HG03045 (cell line): ENCODE results near the gene GLI1.

Experiments
- ATAC-seq: cut with Tn5 transposase; IDR thresholded peaks from one replicate; pipeline ENCODE4 v1.9.1; 2021; ENCODE audit warnings: mild to moderate bottlenecking, moderate library complexity; ENCODE audit not compliant: unreplicated experiment

GLI1 gene

DNA sequence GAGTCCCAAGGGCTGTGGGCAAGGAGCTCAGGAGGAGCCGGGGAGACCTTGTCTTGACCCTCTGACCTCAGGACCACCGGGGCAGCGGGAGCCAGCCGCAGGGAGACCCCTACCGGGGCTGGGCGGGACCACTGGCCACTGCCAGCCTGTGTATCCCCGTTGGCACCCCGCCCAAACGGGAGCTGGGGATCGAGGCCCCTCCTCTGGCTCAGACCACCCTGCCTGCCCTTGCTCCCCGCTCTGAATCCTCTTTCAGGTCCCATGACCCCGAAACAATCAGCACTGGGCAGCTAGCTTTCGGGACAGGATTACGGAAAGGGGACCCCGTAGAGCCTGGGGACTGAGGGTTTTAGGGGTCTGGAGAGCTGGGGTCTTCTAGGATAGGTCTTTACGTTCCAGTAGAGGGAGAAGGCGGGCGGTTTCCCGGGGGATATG, 1.3 kb downstream of the GLI1 start:
- no peak for ATAC-seq

DNA sequence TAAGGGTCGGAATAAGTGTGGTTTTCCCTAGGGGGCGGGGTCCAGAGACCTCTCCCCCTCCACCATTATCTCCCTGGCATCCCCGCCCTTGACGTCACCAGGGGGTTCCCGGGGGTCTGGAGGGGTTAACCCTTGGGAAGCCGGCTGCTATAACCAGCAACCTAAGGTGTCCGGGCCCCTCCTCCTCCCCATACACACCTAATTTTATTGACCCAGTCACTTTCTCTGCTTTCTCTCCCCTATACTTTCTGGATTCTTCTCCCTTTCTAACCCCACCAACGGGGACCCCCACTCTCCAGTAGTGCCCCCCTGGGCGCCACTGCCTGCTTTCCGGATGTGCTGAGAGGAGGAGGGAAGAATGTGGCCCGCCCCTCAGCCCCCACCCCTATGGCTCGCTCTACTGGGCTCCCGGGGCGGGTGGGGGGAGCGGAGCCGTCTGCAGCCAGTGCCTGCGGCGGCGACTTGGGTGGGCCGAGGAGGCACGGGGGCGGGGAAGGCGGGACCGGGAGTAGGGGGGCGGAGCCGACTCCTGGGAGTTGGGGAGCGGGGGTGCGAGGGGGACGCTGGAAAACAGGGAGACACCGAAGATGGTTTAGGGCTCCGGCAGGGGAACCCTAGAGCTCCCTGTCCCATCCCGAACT, 1.8 kb downstream of the GLI1 start:
- ATAC-seq: no peak

DNA sequence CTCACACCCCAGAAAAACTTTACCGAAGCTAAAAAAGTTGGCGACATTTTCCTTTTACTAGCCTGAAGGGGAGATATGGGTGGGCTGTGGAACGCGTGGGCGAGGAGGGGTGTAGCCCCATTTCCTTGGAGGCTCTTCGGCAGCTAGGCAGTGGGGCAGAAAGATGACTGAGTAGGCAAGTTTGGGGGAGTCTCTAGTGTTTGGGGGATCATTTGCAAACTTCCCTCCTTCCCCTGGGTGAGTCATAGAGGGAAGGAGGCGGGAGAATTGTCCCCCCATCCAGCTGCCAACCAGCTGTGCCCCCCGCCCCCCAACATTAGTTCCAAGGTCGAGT, 2.3 kb downstream of the GLI1 start:
- no peak for ATAC-seq

DNA sequence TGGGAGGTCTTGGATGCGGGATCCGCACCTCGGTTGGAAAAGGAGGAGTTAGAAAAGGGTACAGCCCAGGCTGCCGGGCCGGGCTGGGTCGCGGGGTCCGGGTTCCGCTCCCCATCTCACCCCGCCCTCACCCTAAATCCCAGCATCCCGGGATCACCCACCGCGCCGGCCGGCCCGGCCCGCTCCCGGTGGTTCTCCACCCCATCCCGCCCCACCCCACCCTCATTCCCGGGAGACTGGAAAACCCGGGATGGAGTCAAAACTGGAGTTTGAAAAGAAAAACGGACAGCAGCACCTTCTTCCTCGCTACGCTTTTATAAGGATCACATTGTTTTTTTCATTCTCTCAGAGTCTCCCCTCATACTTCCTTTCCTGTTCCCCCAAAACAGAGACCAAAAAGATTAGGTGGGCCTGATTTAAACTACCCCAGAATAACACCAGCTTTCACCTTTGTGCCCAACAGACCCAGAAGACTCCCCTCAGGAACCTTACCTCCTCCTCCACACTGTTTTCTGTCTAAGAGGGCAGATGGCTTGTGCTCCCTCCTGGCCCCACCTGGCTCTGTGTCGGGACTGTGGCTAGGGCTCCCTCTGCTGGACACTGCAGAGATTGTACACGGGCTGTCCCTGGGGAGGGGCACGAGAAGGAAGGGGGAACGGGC, 2.8 kb downstream of the GLI1 start:
- ATAC-seq: peak; percentile 68

DNA sequence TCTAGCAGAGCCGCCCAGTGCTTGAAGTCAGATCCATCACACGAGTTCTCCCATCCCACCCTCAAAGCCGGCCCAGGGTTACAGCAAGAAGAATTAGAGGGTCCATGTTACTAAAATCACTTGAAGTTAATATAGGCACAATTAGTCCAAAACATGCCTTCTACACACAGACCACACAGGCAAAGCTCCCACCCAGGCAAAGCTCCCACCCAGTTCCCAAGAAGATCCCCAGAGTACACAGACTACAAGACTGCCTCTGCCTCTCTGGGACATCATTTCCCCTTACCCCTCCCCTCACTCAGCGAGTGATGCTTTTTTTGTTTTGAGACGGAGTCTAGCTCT, 3.3 kb downstream of the GLI1 start:
- no peak for ATAC-seq

DNA sequence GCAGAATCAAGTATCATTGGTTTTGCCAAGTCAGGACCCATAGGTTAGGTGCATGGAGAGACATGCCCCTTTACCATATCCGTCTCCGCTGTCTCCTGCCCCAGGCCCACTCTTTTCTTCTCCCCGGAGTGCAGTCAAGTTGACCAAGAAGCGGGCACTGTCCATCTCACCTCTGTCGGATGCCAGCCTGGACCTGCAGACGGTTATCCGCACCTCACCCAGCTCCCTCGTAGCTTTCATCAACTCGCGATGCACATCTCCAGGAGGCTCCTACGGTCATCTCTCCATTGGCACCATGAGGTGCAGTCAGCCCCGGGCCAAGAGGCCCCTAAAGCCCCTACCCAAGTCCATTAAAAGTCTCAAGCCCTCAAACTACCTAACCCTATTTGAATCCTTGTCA, 5.0 kb downstream of the GLI1 start:
- no peak for ATAC-seq

DNA sequence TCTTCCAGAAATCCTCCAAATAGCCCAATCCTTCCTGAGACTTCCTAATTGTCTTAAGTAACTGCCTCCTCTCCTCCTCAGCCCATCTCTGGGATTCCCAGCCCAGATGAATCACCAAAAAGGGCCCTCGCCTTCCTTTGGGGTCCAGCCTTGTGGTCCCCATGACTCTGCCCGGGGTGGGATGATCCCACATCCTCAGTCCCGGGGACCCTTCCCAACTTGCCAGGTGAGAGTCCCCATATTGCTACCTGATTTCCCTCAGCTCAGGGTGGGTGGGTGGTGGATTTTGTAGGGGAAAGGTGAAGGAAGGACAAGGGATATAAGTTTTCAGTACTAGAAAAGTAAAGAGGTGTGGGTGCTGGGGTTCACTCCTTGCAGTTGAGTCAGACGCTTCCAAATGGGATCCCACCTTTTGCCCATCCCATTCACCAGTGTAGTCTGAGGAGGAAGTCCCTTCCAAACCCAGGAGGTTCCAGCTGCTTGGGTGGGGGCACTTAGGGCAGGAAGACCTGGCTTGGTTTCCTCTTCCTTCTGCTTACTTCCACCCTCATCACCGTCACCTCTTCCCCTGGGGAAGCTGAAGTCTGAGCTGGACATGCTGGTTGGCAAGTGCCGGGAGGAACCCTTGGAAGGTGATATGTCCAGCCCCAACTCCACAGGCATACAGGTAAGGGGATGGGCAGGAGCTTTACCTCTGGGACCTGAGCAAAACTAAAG, 5.6 kb downstream of the GLI1 start:
- ATAC-seq: no peak

DNA sequence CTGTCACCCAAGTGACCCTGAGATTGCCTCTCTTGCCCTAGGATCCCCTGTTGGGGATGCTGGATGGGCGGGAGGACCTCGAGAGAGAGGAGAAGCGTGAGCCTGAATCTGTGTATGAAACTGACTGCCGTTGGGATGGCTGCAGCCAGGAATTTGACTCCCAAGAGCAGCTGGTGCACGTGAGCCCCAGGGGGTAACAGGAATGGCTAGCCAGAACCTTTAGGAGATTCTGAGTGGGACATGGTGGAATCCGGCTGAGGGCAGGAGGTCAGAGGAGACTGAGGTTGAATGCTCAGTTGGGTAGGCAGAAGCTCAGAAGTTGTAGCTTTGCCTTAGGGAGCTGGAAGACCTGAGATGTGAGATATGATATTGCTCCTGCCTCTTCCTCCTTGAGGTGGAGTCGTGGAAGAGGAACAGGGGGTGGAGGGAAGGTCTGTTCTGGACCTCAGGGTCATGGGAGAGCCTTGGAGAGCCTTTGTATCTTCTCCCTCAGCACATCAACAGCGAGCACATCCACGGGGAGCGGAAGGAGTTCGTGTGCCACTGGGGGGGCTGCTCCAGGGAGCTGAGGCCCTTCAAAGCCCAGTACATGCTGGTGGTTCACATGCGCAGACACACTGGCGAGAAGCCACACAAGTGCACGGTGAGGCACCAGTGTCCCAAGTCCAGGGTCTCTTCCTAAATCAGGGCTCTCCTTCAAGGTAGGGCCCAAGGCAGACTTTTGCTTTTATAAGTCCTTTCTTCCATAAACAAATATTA, 6.3 kb downstream of the GLI1 start:
- ATAC-seq: no peak

DNA sequence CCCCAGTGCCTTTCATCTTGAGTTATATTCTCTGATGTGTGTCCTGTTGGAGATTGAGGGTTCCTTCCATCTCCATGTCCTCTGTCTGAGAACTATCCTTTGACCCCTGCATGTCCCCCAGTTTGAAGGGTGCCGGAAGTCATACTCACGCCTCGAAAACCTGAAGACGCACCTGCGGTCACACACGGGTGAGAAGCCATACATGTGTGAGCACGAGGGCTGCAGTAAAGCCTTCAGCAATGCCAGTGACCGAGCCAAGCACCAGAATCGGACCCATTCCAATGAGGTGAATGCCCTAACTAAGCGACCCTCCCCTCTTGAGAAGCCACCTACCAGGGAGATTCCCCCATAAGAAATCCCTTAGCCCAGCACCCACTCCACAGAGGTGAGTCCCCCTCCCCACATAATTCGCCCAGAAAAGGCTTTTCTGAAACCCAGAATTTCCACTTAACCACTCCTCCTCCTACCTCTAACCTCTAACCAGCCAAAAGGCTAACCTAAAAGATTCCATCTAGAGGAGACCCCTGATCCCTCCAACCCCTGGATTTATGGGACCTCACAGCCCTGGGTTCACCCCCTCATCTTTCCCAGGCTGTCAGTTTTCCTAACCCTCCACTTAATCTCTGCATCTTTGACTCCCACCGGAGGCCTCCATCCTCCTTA, 7.8 kb downstream of the GLI1 start:
- ATAC-seq: no peak

DNA sequence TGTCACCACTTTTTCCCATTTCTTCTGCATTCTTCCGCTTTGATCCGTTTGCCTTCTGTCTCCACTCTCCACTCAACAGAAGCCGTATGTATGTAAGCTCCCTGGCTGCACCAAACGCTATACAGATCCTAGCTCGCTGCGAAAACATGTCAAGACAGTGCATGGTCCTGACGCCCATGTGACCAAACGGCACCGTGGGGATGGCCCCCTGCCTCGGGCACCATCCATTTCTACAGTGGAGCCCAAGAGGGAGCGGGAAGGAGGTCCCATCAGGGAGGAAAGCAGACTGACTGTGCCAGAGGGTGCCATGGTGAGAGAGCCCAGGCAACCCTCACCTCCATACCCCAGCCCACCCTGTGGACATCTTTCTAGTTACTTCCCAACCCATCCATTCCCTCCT, 8.3 kb downstream of the GLI1 start:
- no peak for ATAC-seq

DNA sequence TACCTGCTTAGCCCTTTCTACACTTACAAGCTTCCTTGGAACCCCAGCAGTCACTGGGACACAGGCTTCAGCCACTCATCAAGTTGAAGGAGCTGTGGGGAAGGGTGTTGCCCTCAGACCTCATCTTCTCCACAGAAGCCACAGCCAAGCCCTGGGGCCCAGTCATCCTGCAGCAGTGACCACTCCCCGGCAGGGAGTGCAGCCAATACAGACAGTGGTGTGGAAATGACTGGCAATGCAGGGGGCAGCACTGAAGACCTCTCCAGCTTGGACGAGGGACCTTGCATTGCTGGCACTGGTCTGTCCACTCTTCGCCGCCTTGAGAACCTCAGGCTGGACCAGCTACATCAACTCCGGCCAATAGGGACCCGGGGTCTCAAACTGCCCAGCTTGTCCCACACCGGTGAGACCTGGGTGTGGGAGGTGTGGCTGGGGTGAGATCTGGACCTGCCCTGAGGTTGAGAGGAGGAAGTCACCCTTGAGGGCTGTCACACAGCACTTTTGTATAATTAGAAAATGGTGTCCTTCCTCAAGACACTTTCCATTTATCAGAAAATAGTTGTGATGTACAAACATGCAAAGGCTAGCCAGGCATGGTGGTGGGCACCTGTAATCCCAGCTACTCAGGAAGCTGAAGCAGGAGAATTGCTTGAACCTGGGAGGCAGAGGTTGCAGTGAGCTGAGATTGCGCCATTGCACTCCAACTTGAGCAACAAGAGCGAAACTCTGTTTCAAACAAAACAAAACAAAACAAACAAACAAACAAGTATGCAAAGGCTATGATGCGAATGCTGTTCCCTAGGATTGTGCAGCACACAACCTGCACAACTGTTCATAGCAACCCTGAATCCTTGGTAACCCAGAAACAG, 9.9 kb downstream of the GLI1 start:
- ATAC-seq: no peak

DNA sequence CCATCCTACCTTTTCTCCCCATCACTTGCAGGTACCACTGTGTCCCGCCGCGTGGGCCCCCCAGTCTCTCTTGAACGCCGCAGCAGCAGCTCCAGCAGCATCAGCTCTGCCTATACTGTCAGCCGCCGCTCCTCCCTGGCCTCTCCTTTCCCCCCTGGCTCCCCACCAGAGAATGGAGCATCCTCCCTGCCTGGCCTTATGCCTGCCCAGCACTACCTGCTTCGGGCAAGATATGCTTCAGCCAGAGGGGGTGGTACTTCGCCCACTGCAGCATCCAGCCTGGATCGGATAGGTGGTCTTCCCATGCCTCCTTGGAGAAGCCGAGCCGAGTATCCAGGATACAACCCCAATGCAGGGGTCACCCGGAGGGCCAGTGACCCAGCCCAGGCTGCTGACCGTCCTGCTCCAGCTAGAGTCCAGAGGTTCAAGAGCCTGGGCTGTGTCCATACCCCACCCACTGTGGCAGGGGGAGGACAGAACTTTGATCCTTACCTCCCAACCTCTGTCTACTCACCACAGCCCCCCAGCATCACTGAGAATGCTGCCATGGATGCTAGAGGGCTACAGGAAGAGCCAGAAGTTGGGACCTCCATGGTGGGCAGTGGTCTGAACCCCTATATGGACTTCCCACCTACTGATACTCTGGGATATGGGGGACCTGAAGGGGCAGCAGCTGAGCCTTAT, 10.8 kb downstream of the GLI1 start:
- ATAC-seq: no peak

DNA sequence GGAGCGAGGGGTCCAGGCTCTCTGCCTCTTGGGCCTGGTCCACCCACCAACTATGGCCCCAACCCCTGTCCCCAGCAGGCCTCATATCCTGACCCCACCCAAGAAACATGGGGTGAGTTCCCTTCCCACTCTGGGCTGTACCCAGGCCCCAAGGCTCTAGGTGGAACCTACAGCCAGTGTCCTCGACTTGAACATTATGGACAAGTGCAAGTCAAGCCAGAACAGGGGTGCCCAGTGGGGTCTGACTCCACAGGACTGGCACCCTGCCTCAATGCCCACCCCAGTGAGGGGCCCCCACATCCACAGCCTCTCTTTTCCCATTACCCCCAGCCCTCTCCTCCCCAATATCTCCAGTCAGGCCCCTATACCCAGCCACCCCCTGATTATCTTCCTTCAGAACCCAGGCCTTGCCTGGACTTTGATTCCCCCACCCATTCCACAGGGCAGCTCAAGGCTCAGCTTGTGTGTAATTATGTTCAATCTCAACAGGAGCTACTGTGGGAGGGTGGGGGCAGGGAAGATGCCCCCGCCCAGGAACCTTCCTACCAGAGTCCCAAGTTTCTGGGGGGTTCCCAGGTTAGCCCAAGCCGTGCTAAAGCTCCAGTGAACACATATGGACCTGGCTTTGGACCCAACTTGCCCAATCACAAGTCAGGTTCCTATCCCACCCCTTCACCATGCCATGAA, 11.5 kb downstream of the GLI1 start:
- no peak for ATAC-seq

DNA sequence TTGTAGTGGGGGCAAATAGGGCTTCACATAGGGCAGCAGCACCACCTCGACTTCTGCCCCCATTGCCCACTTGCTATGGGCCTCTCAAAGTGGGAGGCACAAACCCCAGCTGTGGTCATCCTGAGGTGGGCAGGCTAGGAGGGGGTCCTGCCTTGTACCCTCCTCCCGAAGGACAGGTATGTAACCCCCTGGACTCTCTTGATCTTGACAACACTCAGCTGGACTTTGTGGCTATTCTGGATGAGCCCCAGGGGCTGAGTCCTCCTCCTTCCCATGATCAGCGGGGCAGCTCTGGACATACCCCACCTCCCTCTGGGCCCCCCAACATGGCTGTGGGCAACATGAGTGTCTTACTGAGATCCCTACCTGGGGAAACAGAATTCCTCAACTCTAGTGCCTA, 12.1 kb downstream of the GLI1 start:
- ATAC-seq: no peak

DNA sequence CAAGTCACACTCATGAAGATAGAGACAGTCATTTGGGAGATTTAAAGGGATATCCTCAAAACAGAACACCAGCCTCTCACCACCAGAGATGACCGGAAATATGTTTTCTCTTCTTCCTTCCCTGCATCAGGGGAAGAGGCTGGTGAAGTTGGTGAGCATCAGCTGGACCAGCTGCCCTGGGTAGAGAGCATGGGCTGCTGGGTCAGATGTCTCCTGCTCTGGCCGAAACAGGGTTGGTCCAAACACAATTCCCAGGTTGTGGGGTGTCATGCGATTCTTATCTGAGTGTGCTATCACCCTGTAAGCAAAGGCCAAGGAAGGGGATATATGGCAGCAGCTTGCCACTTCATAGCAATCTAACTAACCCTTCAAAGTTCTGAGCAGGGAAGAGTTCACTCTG, 12.8 kb downstream of the GLI1 start:
- no peak for ATAC-seq

DNA sequence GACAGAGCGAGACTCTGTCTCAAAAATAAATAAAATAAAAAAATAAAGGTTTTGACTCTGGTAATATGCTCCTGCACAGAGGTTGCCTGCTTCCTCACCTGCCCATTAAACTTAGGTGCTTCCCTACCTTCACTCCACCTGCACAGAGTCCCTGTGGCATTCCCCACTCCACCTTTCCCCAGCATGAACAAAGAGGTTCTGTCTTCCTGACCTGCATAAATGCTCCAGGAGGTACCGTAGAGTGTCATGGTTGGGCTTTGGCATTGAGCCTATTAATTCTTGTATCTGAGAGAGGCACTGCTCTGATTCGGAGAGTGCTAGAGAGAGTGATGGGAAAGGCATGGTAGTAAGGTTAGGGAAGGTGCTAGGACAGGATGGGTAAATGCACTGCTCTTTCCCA, 13.8 kb downstream of the GLI1 start:
- ATAC-seq: no peak

DNA sequence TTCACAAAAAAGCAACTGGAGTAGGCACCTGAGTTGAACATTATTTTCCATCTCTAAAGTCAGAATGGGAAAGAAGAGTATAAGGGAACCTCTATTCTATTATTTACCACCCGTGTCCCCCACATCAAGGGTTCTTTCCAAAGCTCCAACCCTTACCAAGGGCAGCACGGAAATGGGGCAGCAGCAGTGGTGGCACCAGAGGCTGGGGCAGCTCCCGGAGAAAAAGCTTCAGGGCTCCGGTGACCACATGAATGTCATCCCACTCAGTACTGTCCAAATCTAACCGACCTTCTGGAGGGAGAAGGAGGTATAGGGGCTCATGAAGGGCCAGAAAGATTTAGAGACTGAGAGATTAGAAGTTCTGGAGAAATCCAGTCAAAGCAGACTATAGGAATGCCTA, 14.3 kb downstream of the GLI1 start:
- ATAC-seq: no peak

DNA sequence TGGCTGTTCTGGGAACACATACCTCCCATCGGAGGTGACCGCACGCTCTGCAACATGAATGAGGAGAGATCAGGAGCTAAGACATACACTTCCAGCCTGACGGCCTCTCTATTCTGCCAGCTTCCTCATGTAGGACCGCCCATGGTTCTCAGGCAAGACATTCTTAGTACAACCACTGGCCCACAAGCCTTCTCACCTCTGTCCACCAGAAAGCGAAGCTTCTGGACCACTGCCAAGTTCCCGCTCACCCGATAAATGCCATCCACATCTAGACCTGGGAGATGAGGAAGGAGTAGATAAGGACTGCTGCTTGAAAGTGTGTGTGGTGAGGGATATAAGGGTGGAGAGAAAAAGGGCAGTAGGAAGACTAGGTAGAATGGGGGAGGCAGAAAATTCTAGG, 14.8 kb downstream of the GLI1 start:
- no peak for ATAC-seq

DNA sequence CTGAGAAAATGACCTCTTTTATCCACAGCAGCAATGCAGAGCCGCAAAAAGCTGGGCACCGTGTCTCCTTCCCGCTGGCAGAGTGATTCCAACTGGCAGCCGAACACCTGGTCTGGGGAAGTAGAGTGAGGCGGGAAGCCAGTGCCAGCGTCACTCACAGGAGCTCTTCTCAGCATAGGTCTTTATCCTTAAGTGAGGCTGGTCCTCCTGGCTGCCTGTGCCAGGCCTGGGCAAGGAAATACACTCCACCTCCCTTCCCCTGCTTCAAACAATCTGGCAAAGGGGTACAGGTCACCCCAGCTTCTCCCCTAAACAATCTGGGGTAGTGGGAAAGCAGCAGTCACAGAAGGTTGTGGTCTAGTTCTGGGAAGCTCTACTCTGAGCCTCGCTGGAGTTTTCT, 15.3 kb downstream of the GLI1 start:
- no peak for ATAC-seq
